ENCODE results near the gene CEP350.
"Not testable (repeated sequence)": the region's sequence is repeated elsewhere in the genome, so short reads cannot be mapped to it uniquely, and the experiment has no call there.

The CEP350 gene

DNA sequence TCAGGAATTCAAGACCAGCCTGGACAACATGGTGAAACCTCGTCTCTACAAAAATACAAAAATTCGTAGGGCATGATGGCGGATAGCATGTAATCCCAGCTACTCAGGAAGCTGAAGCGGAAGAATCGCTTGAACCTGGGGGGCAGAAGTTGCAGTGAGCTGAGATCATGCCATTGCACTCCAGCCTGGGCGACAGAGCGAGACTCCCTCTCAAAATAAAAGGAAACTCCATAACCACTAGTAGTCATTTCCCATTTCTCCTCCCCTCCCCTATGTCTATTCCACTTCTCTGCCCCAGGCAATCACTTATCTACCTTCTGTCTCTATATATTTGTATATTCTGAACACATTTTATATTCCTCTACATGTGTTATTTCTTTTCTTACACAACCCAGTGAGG, 4.0 kb upstream of the CEP350 start:
- no peak for DNase-seq (ENCODE audit: low read depth)

DNA sequence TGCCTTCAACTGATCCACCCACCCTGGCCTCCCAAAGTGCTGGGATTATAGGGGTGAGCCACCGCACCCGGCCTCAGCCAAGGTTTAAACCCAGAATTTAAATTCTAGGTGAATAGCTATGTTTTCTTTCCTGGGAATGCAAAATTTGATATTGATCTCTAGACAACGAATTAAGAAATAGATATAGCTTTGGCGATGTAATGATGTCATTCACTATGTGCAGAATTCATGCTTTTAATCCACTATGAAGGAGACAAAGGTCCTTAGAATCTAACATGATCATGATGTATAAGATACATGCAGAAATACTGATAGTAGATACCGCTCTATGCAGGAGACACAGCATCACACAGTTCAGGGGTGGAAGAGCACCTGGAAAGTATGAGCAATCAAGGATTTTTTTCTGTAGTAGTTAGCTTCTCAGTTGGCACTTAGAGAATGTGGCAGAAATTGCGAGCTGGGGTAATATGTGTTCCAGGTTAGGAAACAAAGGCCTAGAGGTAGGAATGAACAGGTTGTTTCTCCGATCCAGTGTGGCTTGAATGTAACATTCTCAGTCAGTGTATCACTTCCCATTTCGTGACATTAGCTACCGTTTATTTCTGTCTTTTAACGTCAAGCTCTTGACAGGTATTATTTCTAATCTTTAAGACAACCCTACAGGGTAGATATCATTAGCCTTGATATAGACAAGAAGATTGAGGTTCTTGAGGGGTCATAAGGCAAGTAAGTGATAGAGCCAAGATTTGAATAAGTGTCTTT, 3.0 kb upstream of the CEP350 start:
- DNase-seq (ENCODE audit: low read depth), result no peak

DNA sequence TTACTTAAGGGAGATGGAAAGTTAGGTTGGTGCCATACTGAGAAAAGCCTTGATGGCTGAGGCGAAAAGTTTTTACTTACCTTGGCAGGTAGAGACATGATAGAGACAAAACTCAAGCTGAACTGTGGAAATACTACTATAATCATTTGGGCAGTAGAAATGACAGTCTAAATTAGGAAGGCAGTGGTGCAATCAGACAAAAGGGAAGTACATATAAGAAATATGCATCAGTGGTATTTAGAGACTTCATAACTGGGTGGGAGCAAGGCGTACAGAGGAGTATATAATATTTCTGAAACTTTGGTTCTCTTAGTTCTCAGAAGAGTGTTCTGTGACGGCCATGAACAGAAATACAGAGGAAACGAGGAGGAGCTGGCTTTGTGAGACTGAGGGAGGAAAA, 2.4 kb upstream of the CEP350 start:
- DNase-seq (ENCODE audit: low read depth), result no peak

DNA sequence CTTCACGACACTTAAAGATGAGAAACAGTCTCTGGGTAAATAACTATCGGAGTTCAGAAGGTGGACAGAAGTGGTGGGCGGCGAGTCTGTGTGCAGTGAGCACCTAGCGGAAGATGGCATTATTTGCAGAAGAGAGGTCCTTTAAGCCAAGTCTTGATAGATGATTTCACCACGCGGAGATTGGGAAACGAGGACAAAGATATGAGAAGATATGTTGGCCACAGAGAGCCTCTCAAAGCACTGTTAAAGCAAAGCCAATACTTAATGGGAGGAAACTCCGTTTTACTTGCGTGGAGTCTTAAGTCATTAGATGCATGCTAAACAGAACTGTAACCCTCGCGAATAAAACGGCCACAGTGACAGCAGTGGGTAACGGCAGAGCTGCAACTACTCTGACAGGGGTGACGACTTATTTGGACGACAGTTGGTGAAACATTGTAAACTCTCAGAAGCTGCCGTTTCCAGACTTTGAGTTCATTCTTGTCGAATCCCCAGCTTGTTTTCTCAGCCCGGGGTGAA, 577 bp upstream of the CEP350 start:
- peak; percentile 7 for DNase-seq (ENCODE audit: low read depth)

DNA sequence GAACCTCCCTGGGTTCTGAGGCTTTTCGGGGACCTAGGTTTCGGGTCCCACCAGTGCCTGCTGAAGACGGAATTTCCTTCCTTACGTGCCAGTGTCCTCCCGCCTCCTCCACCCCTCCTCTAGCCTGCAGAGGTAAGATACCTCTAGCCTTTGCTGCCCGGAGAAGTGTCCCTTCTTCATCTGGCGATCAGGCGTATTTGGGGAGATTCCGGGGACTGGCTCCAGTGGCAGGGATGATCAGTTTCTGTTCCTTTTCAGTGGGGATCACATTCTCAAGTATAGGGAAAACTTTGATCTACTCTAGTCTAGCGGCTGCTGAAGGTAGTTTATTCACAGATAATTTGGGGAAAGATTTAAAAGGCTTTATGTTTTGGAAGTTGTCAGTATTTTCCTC, 674 bp downstream of the CEP350 start:
- no peak for DNase-seq (ENCODE audit: low read depth)

GRCh38 chr1:179955731-179956130, 1.1 kb downstream of the CEP350 start:
- DNase-seq (ENCODE audit: low read depth), result no peak

DNA sequence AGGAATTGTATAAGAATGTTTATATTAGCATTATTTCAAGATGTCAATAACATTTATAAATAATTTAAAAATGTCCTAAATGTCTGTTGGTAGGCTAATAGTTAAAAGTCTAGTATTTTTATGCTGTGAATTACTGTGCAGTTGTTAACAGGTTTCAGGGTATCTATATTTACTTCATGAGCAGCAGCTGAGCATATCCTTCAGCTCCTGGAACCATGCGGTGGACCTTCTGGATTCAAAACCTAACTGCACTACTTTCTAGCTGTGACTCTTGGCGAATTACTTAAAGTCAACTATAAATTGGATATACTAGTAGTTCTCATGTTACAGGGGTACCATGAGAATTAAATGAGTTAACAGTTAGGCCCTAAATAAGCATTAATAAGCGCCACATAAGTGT, 3.7 kb downstream of the CEP350 start:
- no peak for DNase-seq (ENCODE audit: low read depth)

DNA sequence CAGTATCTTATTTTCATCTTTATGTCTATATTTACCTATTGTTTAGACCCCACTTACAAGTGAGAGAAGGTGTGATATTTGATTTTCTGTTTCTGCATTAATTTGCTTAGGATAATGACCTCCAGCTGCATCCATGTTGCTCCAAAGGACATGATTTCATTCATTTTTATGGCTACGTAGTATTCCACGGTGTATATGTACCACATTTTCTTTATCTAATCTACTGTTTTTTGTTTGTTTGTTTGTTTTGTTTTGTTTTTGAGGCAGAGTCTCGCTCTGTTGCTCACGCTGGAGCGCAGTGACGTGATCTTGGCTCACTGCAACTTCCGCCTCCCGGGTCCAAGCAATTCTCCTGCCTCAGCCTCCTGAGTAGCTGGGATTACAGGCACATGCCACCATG, 7.6 kb downstream of the CEP350 start:
- not testable (repeated sequence) for DNase-seq (ENCODE audit: low read depth)

DNA sequence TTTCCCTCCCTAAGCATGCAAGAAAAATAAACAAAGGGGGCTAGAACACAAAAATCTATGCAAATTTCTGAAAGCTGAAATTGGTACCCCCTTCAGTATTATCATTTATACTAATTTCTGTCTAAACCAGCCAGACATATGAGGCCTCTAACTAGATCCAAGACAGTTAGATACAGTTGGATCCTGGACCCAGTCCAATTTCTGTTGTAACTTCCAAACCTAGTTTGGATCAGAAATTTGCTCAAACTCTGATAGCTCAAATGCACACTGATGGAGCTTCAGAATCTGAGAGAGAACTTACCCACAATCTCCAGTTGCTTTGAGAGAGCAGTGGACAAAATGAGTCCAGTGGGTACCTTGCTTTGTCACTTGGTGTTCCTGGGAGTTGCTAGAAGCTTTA, 11.9 kb downstream of the CEP350 start:
- no peak for DNase-seq (ENCODE audit: low read depth)

- DNase-seq (ENCODE audit: low read depth), result no peak
Observed at GRCh38 chr1:179968284-179968993, 13.8 kb downstream of the CEP350 start.

DNA sequence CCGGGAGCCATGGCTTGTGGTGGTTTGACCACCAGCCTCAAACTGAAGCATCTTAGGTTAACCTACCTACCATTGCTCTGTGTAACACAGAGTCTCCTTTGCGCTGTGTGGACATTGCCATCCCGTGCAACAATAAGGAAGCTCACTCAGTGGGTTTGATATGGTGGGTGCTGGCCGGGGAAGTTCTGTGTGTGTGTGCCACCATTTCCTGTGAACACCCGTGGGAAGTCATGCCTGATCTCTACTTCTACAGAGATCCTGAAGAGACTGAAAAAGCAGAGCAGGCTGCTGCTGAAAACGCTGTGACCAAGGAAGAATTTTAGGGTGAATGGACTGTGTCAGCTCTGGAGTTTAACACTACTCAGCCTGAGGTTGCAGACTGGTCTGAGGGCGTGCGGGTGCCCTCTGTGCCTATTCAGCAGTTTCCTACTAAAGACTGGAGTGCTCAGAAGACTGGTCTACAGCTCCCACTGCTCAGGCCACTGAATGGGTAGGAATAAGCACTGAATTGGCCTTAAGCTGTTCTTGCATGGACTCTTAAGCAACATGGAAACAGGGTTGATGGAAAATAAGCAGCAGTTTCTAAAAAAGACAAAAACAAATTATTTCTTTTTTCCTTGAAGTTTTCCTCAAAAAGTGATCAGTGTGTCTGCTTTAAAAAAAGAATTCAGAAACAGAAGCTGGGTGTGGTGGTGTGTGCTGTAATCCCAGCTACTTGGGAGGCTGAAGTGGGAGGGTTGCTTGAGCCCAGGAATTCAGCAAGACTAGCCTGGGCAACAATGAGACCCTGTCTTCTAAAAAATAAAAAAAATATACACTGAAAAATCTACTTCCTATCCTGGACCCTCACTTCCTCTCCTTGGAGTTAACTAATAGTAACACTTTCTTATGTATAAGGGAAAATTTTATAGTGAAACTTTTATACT, 14.6 kb downstream of the CEP350 start:
- DNase-seq (ENCODE audit: low read depth), result no peak

DNA sequence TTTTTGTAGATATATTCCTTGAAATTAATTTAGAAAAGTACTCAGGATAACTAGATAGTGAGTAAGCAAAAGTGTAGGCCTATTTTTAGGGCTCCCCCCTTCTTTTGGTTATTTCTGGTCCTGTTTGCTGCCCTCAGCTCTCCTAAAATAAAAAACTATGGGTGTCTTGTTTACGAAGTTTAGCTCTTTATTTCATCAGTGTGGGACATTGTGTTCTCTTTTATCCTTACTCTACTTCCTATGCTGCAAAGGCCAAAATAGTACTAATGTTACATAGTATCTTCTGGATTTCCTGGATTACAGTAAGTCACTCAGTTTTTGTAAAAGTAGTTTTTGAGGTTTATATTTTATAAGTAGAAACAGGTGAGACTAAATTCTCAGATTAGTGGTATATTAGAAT, 15.4 kb downstream of the CEP350 start:
- no peak for DNase-seq (ENCODE audit: low read depth)

- DNase-seq (ENCODE audit: low read depth), result no peak
Observed at GRCh38 chr1:179971563-179972496, 17.2 kb downstream of the CEP350 start.

DNA sequence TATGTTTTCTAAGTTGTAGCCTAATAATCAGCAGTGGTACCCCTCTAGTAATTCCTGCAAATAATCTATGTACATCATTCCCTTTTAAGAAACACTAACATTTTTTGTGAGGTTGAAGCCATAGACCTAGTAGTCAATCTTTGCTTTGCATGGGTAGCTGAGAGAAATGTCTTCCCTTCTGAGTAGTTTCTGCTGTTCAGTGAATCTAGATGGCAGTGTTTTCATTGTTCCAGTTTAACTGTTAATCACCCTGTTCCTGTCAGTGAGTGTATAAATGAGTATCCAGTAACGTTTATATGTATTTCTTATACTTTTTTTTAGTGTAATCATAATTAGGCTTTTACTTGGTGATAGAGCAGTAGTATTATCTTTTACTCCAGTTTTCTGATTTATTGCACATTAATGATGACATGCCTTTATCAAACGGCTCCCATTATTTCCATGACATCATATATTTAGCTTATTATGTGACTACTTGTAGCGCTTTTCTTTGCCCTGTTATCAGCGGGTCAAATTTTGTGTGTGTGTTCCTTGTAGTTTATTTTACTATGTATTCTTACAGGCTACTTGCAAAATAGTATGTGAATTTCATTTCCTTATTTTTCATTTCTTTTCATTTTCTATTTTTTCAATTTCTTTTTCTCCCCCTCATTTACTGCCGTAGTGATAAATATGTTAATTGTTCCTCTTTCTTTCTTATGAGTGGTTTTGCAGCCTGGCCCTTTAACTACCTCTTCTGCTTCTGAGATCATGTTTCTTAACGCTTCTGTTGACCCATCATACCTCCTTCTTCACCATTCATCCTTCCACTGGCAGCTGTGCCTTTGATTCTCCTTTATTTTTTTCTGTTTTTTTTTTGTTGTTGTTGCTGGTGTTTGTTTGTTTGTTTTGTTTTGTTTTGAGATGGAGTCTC, 18.8 kb downstream of the CEP350 start:
- no peak for DNase-seq (ENCODE audit: low read depth)

- DNase-seq (ENCODE audit: low read depth), result no peak
Observed at GRCh38 chr1:179976970-179977651, 22.5 kb downstream of the CEP350 start.

GRCh38 chr1:179978199-179979079, 23.8 kb downstream of the CEP350 start:
- no peak for DNase-seq (ENCODE audit: low read depth)

- DNase-seq (ENCODE audit: low read depth), result no peak
Observed at GRCh38 chr1:179984101-179984500, 29.5 kb downstream of the CEP350 start.

DNA sequence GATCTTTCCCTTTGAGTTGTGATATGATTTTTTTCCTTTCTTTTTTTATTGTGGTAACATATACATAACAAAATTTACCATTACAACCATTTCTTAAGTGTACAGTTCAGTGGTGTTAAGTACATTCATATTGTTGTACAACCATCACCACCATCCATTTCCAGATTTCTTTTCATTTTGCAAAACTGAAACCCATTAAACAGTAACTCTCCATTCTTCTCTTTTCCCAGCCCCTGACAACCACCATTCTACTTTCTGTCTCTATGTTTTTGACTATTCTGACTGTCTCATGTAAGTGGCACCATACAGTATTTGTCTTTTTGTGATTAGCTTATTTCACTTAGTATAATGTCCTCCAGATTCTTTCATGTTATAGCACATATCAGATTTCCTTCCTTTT, 30.3 kb downstream of the CEP350 start:
- DNase-seq (ENCODE audit: low read depth), result no peak

DNA sequence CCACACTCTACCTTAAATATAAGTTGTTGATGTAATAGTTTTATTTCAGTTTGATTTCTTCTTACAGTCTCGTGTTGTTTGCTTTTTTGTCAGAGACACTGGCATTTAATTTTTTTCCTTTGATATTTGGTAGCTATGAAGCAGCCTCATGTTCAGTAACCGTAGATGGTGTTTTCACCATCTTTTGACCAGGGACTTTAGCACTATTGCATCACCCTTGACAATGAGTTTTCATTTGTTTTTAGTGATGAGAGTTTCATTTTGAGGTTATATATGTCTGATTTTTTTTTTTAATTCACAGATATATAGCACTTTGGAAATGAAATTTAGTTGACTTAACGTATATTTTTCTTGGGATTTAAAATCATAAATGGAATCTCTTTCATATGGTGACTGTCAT, 36.2 kb downstream of the CEP350 start:
- no peak for DNase-seq (ENCODE audit: low read depth)

Data from activated T-helper 1 cell treated with Interleukin-2 at 50 U/mL for 16 hours (primary cell).